Activated T-helper 9 cell treated with anti-CD3 and anti-CD28 coated beads, Interleukin-2, amount 50 U/mL, for 16 hours (primary cell): ENCODE results near the gene UBE3D.

Experiments
- DNase-seq: peaks from one replicate; pipeline ENCODE4 v3.0.0-alpha.2; 2020; ENCODE audit warnings: low read depth

The UBE3D gene, protein sequence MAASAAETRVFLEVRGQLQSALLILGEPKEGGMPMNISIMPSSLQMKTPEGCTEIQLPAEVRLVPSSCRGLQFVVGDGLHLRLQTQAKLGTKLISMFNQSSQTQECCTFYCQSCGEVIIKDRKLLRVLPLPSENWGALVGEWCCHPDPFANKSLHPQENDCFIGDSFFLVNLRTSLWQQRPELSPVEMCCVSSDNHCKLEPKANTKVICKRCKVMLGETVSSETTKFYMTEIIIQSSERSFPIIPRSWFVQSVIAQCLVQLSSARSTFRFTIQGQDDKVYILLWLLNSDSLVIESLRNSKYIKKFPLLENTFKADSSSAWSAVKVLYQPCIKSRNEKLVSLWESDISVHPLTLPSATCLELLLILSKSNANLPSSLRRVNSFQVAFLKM

DNA sequence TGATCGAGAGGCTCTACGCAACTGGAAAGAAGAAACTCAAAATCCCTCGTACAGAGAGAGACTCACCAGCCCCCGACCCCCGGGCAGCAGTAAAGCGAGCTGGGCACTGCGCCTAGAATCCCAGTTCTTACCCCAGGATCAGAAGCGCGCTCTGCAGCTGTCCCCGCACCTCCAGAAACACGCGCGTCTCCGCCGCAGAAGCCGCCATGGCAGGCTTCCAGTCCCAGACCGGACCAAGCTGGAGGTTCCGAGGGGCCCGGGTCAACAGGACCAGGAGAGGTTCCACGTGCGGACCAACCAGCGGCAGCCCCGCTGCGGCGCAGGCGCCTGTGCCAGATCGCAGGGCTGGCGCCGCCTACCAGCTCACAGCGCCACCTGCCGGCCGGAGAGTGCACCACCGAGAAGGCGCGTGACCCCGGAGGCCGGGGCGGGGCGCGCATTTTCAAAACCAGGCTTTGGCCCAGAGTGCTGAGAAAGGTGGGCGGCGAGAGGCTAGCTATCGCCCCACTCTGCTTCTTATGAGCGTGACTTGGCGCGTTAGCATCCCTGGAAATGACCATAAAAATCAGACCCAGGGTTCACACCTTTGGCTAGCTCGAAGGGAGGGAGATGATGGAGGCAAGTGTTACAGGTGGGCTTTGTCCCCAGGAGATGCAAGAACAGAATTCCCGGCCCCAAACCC lies at the start of gene UBE3D:
Gene UBE3D (minus strand): TSS at position 331 of the 682 bp plus-strand sequence. CDS start 123 bp downstream, at position 208.
- peak; percentile 90 for DNase-seq

DNA sequence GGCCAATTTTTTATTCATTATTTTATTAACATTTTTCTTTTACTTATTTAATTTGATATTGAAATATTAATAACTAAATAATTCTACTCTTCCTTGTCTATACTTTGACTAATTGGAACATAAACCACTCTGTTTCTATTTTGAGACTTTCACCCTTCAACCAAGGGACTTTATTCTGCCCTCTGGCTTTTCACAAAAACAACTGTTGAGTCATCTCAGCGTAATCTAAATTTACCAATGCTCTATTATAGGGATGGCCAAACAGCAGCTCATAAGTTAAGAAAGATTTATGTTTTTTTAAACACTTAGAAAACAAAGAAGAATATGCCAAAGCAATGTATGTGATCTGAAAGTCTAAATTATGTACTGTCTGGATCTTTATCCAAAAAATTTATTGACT lies 48.5 kb upstream of the UBE3D start:
- no peak for DNase-seq

DNA sequence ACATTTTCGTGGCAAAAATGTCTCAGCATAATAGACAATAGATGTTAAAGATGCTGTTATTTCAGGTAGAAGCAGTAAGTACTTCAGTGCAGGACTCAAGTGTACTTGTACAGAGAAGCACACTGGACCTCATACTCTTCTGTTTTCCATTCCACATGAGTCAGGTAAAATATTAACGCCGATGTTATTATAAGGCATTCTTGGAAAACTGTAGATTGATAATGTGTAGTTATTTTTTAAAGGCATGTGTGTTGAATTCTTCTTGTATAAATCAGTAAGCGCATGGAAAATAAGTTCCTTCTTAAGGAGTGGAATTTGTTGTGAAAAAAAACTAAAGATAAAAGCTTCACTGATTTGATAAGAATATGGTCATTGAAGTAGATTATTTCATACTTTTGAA lies 47.6 kb upstream of the UBE3D start:
- DNase-seq: no peak

DNA sequence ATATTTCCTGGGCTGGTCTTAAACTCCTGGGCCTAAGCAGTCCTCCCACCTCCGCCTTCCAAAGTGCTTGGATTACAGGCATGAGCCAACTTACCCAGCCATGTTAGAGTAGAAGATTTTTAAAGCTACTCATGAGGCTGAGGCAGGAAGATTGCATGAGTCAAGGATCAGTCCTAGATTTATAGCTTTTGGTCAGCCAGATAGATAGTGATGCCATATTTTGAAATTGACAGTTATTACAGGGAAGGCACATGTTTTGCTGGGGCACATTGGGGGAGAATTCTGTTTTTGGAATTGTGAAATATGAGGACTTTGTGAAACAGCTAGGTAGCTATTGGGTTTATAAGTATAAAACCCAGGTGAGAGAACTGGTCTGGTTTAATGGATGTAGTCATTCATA lies 42.7 kb upstream of the UBE3D start:
- DNase-seq: no peak

DNA sequence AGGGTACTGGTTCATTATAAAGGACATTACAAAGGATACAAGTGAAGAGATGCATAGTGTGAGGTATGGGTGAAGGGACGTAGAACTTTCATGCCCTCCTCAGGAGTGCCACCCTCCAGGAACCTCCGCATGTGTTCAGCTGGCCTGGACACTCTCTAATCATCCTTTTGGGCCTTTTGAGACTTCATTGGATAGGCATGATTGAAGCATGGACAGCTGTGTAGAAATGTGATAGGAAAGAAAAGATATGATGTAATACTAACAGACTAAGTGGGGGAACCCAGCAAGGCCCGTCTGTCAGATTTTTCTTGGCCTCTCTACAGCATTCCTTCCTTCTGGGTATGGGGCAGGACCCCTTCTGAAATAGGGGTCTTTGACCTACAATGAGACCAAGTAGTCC lies 32.9 kb upstream of the UBE3D start:
- DNase-seq: no peak

DNA sequence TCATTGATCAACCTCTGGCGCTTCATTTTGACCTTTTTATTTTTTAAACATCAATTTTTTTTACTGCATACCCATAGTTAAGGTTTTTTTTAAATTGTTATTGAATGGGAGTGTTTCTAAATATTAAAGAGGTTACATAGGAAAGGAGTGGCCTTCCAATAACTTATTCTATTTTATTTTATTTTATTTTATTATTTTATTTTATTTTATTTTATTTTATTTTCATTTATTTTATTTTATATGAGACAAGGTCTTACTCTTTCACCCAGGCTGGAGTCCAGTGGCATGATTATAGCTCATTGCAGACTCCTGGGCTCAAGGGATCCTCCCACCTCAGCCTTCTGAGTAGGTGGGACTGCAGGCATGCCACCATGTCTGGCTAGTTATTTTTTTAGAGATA lies 32.0 kb upstream of the UBE3D start:
- no peak for DNase-seq

DNA sequence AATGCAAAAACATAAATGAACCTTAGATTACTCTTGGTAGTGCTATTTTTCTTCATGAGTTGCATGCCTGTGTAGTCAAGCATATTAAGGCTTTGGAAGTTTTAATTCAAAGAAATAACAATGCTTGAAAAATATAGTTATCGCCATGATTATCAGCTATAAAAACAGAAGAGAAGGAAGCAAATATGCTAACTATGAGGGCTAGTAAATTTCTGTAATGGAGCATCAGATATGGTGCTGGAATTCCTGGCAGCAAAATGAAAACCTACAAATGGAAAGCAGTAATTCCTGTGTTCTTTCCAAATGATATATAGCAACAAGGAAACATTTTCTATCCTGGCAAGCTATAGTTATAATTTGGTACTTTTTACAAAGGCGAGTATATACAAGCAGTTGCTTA lies 31.6 kb upstream of the UBE3D start:
- no peak for DNase-seq

DNA sequence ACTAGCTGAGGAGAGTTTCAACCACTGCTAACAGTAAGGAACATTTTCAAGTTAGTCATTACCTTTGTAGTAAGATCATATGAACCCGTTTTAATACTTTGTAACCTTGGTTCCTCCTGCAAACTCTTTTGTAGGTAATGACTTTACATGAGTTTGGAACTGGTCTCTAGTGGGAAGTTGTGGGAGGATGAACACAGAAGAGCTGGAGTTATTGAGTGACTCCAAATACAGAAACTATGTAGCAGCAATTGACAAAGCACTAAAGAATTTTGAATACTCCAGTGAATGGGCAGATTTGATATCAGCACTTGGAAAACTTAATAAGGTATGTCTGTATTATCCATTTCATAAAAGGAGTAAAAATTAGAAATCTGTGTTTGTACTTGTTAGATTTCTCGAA lies 31.1 kb upstream of the UBE3D start:
- DNase-seq: no peak

DNA sequence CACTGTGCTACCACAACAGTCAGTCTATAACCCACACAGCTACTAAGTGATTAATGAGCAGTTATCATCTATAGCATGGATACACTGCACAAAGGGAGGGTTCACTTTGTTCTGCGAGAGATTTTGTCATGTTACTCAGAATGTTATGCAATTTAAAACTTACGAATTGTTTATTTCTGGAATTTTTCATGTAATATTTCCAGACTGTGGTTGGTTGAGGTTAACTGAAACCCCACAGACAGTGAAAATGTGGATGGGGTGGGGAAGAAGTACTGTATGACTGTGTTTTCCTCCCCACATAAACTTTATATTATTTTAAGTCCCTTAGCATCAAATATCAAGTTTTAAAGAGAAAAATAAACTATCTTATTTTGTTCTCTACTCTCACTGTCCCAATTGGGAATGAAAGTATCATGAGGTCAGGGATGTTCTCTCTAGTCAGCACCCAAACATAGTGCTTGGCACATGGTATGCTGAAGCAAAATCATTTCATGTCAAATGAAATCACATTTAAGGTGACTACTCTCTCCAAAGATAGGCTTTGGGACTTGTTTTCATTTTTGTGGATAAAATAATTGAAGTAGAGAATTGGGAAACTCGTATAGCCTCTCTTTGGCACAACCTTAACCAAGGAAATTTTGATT lies 27.2 kb upstream of the UBE3D start:
- DNase-seq: no peak

DNA sequence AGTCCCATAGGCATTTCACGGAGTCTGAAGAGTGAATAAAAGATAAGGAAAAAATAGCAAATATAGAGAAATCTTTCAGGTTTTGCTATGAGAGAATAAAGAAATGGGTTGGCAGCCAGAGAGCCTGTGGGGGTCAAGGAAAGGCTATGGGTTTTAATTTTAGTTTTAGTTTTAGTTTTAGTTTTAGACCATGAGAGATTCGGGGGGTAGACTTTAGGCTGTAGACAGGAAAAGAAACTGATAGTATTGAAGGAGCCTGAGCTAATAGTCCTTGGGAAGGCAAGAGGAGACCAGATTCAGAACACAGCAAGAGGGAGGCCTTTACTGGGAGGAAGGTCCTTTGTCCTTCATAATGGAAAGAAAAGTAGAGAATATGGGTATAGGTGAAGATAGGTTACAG lies 21.1 kb upstream of the UBE3D start:
- no peak for DNase-seq

DNA sequence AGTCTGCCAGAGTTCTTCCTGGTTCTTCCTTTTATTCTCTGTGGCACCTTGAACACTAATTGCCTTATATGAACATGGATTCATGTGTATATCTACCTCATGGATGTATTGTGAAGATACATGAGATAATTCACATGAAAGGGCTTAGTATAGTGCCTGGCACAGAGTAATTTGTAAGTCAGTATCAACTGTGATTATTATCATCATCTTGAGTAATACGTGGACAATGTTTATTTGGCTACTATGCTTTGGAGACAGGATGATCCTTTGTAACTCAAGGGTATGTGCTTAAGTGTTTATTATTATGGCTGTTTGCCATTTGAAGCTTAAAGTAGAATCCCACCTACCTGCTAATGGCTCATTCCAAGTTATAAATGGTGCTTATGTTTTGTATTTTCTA lies 17.8 kb upstream of the UBE3D start:
- DNase-seq: no peak

DNA sequence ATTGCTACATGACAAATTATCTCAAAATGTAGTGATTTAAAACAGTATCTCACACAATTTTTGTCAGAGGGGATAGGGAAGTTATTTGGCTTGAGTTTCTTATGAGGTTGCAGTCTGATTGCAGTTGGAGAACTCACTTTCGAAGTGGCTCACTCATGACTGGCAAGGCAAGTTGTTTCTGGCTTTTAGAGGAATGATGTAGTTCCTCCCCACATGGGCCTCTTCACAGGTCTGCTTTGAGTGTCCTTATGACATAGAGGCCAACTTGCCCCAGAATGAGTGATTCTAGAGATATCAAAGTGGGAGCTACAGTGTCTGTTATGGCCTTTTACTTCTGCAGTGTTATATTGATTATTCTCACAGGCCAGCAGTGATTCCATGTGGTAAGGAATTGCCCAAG lies 8.0 kb upstream of the UBE3D start:
- DNase-seq: no peak

DNA sequence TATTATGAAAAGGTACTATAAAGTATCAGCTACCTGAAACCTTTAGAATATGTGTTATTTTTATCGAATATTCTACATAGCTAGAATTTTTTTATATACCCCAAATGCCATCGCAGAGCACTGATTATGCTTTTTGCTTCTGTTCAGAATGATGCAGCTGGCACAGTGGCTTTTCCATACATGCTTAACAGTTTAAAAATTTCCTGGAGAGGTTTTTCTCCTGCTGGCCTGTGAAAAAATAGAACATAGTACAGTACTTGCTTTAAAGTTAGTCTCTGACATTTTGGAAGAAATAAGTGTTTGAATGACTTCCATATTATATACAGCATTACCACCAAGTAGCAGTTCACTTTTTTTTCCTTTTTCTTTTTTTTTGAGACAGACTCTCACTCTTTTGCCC lies 7.1 kb upstream of the UBE3D start:
- no peak for DNase-seq

DNA sequence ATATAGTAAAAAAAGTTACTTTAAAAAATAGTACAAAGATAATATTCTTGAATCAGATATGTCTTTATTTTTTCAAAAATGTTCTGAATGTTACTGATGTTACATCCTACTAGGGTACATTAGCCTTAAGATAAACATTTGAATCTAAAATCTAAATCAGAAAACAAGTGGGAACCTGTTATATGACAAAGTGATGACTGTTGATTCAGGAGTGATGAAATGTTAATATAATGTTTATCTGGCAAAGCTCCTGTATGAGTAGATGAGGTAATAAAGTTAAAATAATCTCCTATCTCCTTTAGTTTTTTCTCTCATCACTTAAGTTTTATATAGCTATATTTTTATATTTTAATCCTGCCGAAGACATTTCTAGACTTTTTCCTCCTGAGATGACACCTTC lies 6.1 kb upstream of the UBE3D start:
- no peak for DNase-seq

DNA sequence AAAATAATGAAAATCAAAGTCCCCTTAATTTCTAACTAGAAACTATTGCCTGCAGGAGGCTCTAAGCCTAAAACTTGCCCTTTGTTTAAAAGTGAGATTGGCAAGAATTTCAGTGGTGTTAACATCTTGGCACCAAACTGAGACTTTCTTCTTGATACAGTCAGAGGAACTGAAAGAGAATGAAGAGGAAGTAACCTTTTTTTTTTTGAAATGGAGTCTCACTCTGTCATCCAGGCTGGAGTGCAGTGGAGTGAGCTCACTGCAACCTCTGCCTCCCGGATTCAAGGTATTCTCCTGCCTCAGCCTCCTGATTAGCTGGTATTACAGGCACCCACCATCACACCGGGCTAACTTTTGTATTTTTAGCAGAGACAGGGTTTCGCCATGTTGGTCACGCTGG lies 5.4 kb upstream of the UBE3D start:
- DNase-seq: no peak

DNA sequence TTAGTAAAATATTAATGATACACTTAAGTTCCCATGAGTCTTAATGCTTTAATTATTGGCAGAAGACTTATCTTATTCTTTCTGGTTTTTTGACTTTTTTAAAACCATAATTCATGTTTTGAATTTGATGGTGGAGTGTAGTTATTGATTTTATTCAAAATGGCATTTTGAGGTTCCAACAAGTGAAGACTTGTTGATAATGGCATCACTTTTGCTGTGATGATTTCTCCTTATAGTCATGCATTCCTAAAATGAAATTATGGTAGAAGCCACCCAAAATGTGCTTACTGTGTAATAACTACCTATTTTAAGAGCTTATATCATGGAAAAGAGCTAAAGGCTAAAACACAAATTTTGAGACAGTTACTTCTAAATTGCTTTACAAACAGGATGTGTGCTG lies 4.0 kb upstream of the UBE3D start:
- no peak for DNase-seq

DNA sequence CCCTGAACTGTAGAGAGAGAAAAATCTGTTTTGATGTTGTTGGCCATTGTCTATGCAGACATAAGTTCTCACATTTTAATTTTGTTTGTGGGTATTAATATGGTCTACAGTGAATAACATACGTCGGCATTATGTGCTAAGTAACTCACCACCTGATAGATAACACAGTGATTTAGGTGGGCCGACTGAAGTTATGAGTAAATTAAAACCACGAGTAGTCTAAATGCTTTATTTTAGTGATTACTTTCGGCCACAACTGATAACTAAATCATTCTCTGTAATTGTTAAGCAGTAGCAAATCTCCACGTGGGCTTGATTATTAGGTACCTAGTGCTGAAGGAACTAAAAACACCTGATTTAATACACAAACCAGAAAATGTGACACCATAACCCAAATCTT lies 3.0 kb upstream of the UBE3D start:
- DNase-seq: no peak

DNA sequence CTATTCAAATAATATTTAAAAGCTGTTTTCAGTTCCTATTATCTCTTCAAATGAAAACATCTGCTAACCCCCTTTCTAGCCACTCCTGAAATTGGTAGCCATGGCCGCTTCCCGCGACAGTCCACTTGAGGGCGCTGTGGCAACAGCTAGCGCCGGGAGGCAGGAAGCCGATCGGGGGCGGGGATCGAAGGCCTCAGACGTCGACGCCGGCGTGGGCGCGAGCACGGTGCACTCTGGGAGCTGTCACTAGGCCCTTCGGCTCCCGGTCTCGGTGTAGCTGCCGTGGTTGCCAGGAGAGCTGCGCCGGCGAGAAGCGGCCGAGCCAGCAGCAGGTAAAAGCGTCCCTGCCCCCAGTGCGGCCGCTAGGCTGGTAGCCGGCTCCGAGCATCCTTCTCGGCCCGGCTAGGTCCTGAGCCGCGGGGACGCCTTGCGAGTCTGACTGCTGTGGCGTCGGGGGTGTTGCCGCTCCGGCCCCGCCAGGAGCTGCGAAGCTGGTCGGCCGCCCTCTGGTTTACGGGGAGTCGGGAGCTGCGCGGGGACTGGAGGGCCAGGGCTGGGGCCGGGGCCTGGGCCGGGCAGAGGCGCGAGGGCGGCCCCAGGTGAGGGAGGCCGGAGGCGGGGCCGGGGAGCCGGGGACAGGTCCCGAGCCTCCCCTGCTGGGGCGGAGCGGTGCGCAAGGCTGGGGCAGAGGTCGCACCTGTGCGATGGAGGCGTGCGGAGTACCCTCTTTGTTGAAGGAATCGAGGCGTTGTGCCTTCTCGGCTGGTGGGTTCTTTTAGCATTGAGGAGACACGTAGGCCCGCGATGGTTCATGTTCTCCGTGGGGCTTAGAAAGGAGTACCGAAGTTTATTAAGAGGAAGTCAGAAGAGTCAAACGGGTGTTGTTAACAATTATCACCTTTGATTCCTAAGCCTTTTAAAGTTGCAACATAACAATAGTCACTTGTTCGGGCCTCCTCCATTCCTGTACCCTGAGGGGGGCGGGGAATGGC lies 2.1 kb upstream of the UBE3D start, which contains the start of gene DOP1A:
Gene DOP1A (plus strand): TSS at position 224 of the 992 bp plus-strand sequence. CDS start 29,307 bp downstream, outside the sequence.
- peak; percentile 97 for DNase-seq

DNA sequence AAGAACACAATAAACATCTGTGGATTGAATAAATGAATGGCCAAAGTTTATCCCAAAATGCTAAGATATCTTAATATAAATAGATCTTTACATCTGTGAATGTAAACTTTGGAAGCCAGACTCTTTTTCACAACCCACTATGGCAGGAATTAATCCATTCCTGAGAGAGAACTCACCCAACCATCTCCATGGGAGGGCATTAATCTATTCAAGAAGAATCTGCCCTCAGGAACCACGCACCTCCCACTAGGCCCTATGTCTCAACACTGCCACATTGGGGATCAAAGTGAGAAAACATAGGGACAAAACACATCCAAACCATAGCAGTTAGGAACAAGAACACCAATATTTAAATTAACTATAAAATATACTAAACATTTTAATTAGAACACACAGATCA lies 3.4 kb downstream of the UBE3D start:
- DNase-seq: no peak

DNA sequence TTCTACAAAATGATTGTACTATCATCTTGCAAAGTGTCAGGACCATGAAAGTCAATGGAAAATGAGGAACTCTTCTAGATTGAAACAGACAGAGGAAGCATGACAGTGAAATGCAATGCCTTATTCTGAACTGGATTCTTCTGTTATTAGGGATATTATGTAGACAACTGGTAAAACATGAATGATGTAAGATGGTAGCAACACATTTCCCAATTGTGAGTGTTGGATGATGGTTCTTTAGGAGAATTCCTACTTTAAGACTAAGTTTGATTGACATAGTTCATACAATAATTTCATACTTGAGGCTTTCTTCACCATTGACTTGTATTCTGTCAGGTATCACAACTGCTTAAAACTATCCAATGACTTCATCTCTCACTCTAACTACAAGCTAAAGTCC lies 4.5 kb downstream of the UBE3D start:
- no peak for DNase-seq

DNA sequence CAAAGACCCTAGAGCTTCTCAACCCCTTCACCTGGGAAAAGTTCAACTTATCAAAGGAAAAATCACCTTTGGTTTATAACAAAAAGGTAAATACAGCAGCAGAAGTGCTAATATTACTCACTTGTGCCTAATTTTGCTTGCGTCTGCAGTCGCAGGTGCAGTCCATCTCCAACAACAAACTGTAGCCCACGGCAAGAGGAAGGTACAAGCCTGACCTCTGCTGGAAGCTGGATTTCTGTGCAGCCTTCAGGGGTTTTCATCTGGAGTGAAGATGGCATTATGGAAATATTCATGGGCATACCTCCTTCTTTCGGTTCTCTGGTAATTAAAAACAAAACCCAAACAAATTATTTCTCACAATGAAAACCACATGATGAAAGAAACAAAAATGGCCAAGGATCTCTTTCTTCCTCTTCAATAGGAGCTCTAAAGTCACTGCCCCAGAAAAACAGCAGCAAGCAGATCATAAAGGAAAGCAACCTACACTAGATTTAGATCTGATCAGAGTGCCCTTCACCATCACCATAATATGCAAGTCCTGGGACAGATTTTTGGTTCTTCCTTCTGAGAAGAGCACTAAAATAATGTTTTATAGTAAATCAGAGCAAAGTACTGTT lies 7.8 kb downstream of the UBE3D start:
- DNase-seq: no peak
